CD4-positive, alpha-beta T cell treated with Interleukin-6 at 100 ng/mL for 8 hours (primary cell): ENCODE results near the gene WDR47.

Experiments used
- DNase-seq: peaks from one replicate; pipeline ENCODE4 v3.0.0-alpha.2; 2020; ENCODE audit warnings: mixed read lengths, low spot score

Gene WDR47

GRCh38 chr1:109041621-109042468 is at the start of gene WDR47:
TSS of gene WDR47 (minus strand) at chr1:109042102. CDS start at chr1:109023512, 18,590 bp downstream.
- DNase-seq = peak; percentile 96

GRCh38 chr1:109091078-109091838 is 49.4 kb upstream of the WDR47 start:
- DNase-seq = no peak

DNA sequence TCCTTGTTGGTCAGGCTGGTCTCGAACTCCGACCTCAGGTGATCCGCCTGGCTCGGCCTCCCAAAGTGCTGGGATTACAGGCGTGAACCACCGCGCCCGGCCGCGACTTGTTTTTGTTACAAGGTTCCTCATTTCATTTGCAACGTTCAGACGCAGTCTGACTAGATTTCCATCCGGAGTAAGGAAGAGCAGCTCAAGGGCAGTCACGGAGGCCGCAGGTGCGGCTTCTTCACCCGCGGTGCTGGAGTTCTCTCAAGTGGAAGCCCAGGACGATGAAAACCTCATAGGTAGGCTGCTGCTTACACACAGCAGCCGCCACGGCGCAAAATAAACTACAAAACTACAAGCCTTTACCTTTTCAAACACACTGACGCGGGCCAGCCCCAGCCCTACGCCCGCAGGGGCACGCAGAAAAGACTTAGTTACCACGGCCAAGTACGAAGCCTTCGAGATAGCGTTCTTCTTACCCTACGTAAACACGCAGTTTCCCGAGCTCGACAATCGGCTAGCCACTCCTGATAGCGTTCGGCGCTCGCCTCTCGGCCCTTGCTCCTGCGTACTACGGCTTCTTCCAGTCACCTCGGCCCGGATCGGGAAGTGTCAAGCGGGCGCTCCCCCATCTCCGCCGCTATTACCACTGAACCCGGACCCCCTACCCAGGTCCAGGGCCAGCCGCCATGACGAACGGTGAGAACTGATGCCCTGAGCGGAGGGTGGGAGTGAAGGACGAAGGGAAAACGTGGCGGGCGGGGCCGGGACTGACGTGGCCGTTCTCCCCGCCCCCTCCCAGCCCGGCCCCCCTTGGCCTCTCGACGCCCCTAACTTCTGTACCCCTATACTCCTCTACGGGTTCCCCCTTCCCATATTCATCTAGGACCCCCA is 48.5 kb upstream of the WDR47 start, which contains the start of gene TMEM167B:
Gene TMEM167B, plus strand, starts transcription at position 569 of the 882 bp plus-strand sequence. Its CDS starts 109 bp downstream, at position 678.
- peak; percentile 85 for DNase-seq

- DNase-seq = peak; percentile 21
Observed at GRCh38 chr1:109089242-109090015, 47.5 kb upstream of the WDR47 start.

GRCh38 chr1:109084563-109085517 is 42.9 kb upstream of the WDR47 start:
- no peak for DNase-seq

DNA sequence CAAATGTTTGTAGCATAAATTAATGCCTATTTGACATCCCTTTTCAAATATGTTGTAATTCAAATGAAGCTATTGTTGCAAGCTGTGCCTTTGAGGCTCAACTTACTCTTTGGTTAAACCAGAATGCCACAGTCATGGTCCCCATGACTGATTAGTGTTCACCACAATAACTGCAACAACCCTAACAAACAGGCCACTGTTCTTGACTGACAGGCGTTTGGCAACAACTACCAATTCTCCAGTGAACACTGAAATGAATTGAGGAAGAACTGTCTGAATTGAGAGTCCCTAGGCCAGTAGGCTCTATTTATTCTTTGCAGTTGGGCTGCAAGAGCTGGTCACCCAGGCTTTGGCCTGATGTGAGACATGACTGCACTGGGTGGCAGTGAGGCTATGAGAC is 42.0 kb upstream of the WDR47 start:
- DNase-seq = no peak

- no peak for DNase-seq
Observed at GRCh38 chr1:109083501-109083900, 41.6 kb upstream of the WDR47 start.

- no peak for DNase-seq
Observed at GRCh38 chr1:109080441-109081082, 38.7 kb upstream of the WDR47 start.

DNA sequence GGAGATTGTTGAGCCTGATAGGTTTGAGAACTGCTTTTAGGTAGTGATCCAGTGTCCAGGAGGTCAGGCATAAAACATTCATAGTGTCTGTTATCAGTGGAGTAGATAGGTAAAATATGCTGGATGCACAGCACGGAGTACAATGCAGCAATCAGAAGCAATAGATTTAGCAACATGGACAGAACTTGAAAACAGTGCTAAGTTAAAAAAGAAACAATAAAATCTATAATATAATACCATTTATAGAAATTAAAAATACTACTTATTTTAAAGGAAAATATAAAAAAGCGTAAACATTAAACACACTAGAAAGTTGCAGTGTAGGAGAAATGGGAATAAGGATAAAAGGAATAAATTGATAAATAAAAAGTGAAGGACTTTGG is 37.3 kb upstream of the WDR47 start:
- no peak for DNase-seq

- DNase-seq = no peak
Observed at GRCh38 chr1:109078317-109078716, 36.4 kb upstream of the WDR47 start.

DNA sequence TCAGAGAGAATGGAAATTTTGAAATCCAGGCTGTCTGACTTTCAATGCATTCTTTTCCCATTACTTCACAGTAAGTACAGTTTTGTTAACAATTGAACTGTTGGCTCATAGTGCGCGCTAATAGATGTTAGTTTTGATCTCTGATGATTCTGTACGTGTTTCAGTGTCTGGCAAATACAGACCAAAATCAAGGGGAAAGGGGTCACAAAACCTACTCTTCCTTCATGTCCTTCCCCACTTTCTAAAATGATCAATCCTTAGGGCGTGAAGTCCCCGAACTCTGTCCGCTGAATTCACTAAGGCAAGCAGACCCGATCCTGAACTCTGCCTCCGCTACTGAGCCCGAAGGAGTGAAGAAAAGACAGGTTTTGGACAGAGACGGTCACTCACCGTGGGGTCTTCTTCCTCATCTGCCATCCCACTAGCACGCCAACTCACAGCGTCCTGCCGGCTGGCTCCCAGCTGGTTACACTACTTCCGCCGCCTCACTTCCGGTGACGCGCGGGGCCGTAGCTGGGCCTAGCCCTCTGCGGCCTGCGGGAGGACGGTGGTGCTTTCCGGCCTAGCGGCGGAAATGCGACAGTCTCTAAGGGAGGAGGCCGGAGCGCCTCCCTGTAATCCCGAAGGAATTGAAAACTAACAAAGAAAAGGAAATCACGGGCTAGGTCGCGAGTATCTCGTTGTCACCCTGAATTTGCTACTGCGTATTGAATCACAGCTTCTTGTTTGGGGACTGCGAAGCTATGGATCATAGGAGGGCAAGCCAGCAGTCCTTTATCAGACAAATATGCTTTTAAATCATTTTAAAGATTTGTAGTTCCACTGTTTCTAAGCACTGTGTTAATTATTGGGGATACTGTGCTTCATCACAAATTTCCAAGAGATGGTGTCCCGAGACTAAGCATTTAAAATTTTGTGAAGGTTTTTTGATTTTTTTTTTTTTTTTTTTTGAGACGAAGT is 33.9 kb upstream of the WDR47 start, which contains the start of gene TAF13:
Gene TAF13, minus strand, starts transcription at position 473 of the 960 bp plus-strand sequence. Its CDS starts 56 bp downstream, at position 417.
- peak; percentile 84 for DNase-seq

DNA sequence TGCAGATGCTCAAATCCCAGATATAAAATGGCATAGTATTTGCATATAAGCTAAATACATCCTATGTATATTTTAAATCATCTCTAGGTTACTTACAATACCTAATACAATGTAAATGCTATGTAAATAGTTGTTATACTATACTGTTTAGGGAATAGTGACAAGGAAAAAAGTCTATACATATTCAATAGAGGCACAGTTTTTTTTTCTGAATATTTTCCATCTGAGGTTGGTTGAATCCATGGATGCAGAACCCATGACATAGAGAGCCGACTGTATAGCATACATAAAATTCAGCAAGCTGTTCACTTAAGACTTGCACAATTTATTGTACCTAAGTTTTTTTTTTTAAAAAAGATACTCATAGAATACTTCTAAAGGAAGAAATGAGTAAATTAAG is 27.4 kb upstream of the WDR47 start:
- DNase-seq = no peak

DNA sequence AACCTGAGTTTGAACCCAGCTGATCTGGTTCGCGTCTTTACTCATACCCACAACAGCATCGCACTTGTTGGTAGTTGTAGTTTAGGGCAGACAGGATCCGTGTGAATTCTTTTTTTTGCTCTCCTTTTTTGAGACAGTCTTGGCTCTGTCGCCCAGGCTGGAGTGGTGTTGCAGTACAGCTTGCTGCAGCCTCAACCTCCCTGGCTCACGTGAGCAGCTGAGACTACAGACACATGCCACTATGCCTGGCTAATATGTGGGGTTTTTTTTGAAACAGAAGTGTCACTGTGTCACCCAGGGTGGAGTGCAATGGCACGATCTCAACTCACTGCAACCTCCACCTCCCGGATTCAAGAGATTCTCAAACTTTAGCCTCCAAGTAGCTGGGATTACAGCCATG is 26.0 kb upstream of the WDR47 start:
- no peak for DNase-seq

- no peak for DNase-seq
Observed at GRCh38 chr1:109065137-109065536, 23.2 kb upstream of the WDR47 start.

DNA sequence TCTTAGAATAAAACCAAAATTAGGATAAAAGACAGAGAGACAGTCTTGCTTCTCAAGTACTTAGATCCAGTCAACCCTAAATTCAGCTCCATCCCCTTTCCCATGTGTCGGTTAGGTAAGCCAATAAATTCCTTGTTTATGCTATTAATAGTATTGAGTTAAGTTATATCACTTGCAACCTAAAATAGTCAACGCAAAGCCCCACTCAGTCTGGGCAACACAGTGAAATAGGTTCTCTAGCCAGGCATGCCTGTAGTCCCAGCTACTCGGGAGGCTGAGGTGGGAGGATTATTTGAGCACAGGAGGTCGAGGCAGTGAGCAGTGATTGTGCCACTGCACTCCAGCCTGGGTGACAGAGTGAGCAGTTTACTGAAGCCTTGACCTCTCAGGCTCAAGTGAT is 19.3 kb upstream of the WDR47 start:
- DNase-seq = no peak

DNA sequence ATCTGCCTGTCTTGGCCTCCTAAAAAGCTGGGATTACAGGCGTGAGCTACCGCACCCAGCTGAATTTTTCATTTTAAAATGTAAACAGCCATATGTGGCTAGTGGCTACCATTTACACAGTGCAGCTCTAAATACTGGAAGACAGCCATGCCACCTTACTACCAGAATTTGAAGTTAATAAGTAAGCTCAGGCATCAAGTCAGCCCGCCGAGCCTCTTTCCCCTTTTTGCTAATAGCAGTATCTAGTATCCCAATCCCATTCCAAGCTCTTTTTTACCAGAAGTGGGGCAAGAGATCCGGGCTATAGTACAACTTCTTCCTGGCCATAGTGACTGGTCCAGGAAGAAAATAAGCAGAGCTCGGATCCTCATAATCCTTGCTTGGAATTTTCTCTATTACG is 18.8 kb upstream of the WDR47 start:
- DNase-seq = no peak

- no peak for DNase-seq
Observed at GRCh38 chr1:109059026-109059425, 17.1 kb upstream of the WDR47 start.

- DNase-seq = no peak
Observed at GRCh38 chr1:109056064-109056463, 14.2 kb upstream of the WDR47 start.
